HepG2 (cell line): ENCODE data around the gene LAMB2. TPM values are rescaled to one million over a fixed set of nuclear protein-coding genes. Genes with fewer than 3 reads are reported as not detected.
A peak's percentile ranks its signal among the peaks of the same experiment; 100 is the strongest.

Experiments used
- CEBPG ChIP-seq: IDR thresholded peaks from 2 replicates; pipeline ENCODE4 v1.6.1; 2016
- FOXK2 ChIP-seq: fragments of 450-650 bp; IDR thresholded peaks from 2 replicates; pipeline ENCODE4 v1.6.1; 2016
- GLMP ChIP-seq: sonication (generic); formaldehyde crosslinking; IDR thresholded peaks from 2 replicates; pipeline ENCODE4 v1.9.0; 2021; ENCODE audit warnings: missing genetic modification reagents, mild to moderate bottlenecking, borderline replicate concordance
- HCFC1 ChIP-seq: fragments of 150-350 bp; IDR thresholded peaks from 2 replicates; pipeline ENCODE4 v1.6.1; 2014; ENCODE audit warnings: low read depth, low read length
- HMG20B ChIP-seq: conservative IDR thresholded peaks from 2 replicates; pipeline ENCODE4 v1.6.1; 2016; ENCODE audit warnings: missing genetic modification reagents, missing compliant biosample characterization
- HNRNPUL1 ChIP-seq: fragments of 200-400 bp; formaldehyde crosslinking; IDR thresholded peaks from 2 replicates; pipeline ENCODE4 v1.6.1; 2017; ENCODE audit warnings: low read depth, mild to moderate bottlenecking, low read length, moderate library complexity
- HOMEZ ChIP-seq: IDR thresholded peaks from 2 replicates; pipeline ENCODE4 v1.6.1; 2016; ENCODE audit warnings: low read depth
- KDM6A ChIP-seq: IDR thresholded peaks from 2 replicates; pipeline ENCODE4 v1.6.1; 2016; ENCODE audit warnings: low read depth
- KLF16 ChIP-seq, 2 experiments: sonication (generic) in 1 of 2; formaldehyde crosslinking in 1 of 2; IDR thresholded peaks; 2 replicates each; pipeline versions ENCODE4 v1.6.1 to v1.8.0; 2016 to 2023; ENCODE audit warnings: missing genetic modification reagents in 2 of 2, missing compliant biosample characterization in 1 of 2
- MAFF ChIP-seq: IDR thresholded peaks from 2 replicates; pipeline ENCODE4 v1.6.1; 2011; ENCODE audit warnings: low read depth, low read length, improper control_type of control experiment
- MEIS1 ChIP-seq: sonication (generic); formaldehyde crosslinking; IDR thresholded peaks from 2 replicates; pipeline ENCODE4 v1.9.0; 2021; ENCODE audit warnings: mild to moderate bottlenecking, missing genetic modification reagents, moderate library complexity, borderline replicate concordance
- MTA1 ChIP-seq: sonication (generic); formaldehyde crosslinking; IDR thresholded peaks from 2 replicates; pipeline ENCODE4 v1.4.0; 2020; ENCODE audit warnings: missing genetic modification reagents, mild to moderate bottlenecking, borderline replicate concordance
- RBM39 ChIP-seq: fragments of 200-400 bp; formaldehyde crosslinking; IDR thresholded peaks from one replicate; pipeline ENCODE4 v1.6.1; 2018; ENCODE audit warnings: antibody characterized with exemption, mild to moderate bottlenecking, low read depth, low read length; ENCODE audit not compliant: poor library complexity, severe bottlenecking
- RCOR2 ChIP-seq: IDR thresholded peaks from 2 replicates; pipeline ENCODE4 v1.6.1; 2016; ENCODE audit warnings: missing biosample characterization, missing genetic modification reagents
- SIX4 ChIP-seq: sonication (generic); formaldehyde crosslinking; IDR thresholded peaks from 2 replicates; pipeline ENCODE4 v1.4.0; 2020; ENCODE audit warnings: missing genetic modification reagents
- SP2 ChIP-seq: sonication (generic); formaldehyde crosslinking; IDR thresholded peaks from 2 replicates; pipeline ENCODE4 v1.5.1; 2020; ENCODE audit warnings: mild to moderate bottlenecking, missing genetic modification reagents
- TGIF2 ChIP-seq: IDR thresholded peaks from 2 replicates; pipeline ENCODE4 v1.6.1; 2016; ENCODE audit warnings: control low read depth, missing compliant biosample characterization
- ZNF253 ChIP-seq: sonication (generic); formaldehyde crosslinking; IDR thresholded peaks from 2 replicates; pipeline ENCODE4 v1.8.0; 2022; ENCODE audit warnings: mild to moderate bottlenecking, missing genetic modification reagents, borderline replicate concordance
- ZNF446 ChIP-seq: sonication (generic); formaldehyde crosslinking; IDR thresholded peaks from 2 replicates; pipeline ENCODE4 v1.5.0; 2020; ENCODE audit warnings: mild to moderate bottlenecking, missing genetic modification reagents
- ZNF549 ChIP-seq: sonication (generic); formaldehyde crosslinking; IDR thresholded peaks from 2 replicates; pipeline ENCODE4 v1.5.0; 2020; ENCODE audit warnings: missing genetic modification reagents
- ZNF556 ChIP-seq: sonication (generic); formaldehyde crosslinking; IDR thresholded peaks from 2 replicates; pipeline ENCODE4 v1.4.0; 2020; ENCODE audit warnings: mild to moderate bottlenecking, missing genetic modification reagents, borderline replicate concordance
- ZNF563 ChIP-seq: sonication (generic); formaldehyde crosslinking; IDR thresholded peaks from 2 replicates; pipeline ENCODE4 v1.8.0; 2022; ENCODE audit warnings: mild to moderate bottlenecking, moderate library complexity, missing genetic modification reagents
- ZNF607 ChIP-seq: sonication (generic); formaldehyde crosslinking; IDR thresholded peaks from 2 replicates; pipeline ENCODE4 v1.5.1; 2020; ENCODE audit warnings: missing genetic modification reagents, mild to moderate bottlenecking, borderline replicate concordance
- ZNF616 ChIP-seq: sonication (generic); formaldehyde crosslinking; IDR thresholded peaks from 2 replicates; pipeline ENCODE4 v1.5.0; 2020; ENCODE audit warnings: low read depth, mild to moderate bottlenecking, missing genetic modification reagents
- ZNF713 ChIP-seq: sonication (generic); formaldehyde crosslinking; IDR thresholded peaks from 2 replicates; pipeline ENCODE4 v1.4.0; 2020; ENCODE audit warnings: mild to moderate bottlenecking, missing genetic modification reagents
- ZNF800 ChIP-seq: sonication (generic); formaldehyde crosslinking; IDR thresholded peaks from 2 replicates; pipeline ENCODE4 v1.4.0; 2020; ENCODE audit warnings: missing genetic modification reagents
- ZNF883 ChIP-seq: sonication (generic); formaldehyde crosslinking; IDR thresholded peaks from 2 replicates; pipeline ENCODE4 v1.5.1; 2020; ENCODE audit warnings: mild to moderate bottlenecking, missing genetic modification reagents; ENCODE audit errors: not compliant biosample characterization
- polyA plus RNA-seq, 8 experiments: library from polyadenylated mRNA; depleted of rRNA in 3 of 8; stranded (reverse) in 7 of 8; unstranded in 1 of 8; fragments of >200 nt; fragmentation: Illumina TruSeq in 4 of 8; extraction: Trizol in 4 of 8; gene quantifications; 2 replicates each; pipeline versions ENCODE4 v1.2.1 to v1.2.3, GENCODE V29; 2011 to 2016; ENCODE audit warnings: low read depth in 4 of 8, missing spikeins in 1 of 8, mixed read lengths in 1 of 8; ENCODE audit not compliant: insufficient read depth in 1 of 8
- total RNA-seq, 5 experiments: library from RNA; depleted of rRNA; stranded (reverse); fragments of >200 nt; fragmentation: Illumina TruSeq; extraction: Trizol; gene quantifications; 2 replicates each; pipeline ENCODE4 v1.2.3, GENCODE V29; 2016; ENCODE audit warnings: low read depth in 1 of 5

LAMB2 gene
- total and polyA plus RNA-seq, 2 of the 13 experiments (the other 11 are each of a cell fraction or from before 2014, with no cell fraction given) = 208 to 443 TPM

- TF ChIP-seq ZNF800 (CRISPR knock-in tag) = no peak
- TF ChIP-seq ZNF253 (CRISPR knock-in tag) = no peak
- TF ChIP-seq ZNF556 = peak; percentile 72
- peak; percentile 28; the same call in 1 of the 2 replicates for TF ChIP-seq MEIS1 (CRISPR knock-in tag)
- TF ChIP-seq ZNF713 = no peak
- TF ChIP-seq ZNF563 (CRISPR knock-in tag) = peak; percentile 67; the same call in 1 of the 2 replicates
- TF ChIP-seq HCFC1 = peak; percentile 58
- TF ChIP-seq TGIF2 (CRISPR knock-in tag) = peak; percentile 74; the same call in 1 of the 2 replicates
- TF ChIP-seq RBM39 = peak; percentile 54
- no peak for TF ChIP-seq KLF16 (CRISPR knock-in tag; IDR thresholded peaks at IDR 0.05)
- 0 out of 2 replicates have a peak, but pooled peaks have one; percentile 11 for TF ChIP-seq CEBPG
- TF ChIP-seq GLMP = no peak
- TF ChIP-seq SIX4 = no peak
- TF ChIP-seq HMG20B = no peak
- no peak for TF ChIP-seq MTA1 (CRISPR knock-in tag)
- TF ChIP-seq KDM6A (CRISPR knock-in tag) = no peak
- TF ChIP-seq ZNF549 (CRISPR knock-in tag) = no peak
- peak; percentile 59; the same call in 1 of the 2 replicates for TF ChIP-seq SP2
- TF ChIP-seq ZNF883 (CRISPR knock-in tag) = peak; percentile 27
- 0 out of 2 replicates have a peak, but pooled peaks have one; percentile 5 for TF ChIP-seq RCOR2 (CRISPR knock-in tag)
- TF ChIP-seq MAFF = no peak
- no peak for TF ChIP-seq HNRNPUL1
- peak; percentile 75 for TF ChIP-seq ZNF607 (CRISPR knock-in tag)
- TF ChIP-seq FOXK2 = peak; percentile 92
- TF ChIP-seq HOMEZ (CRISPR knock-in tag) = peak; percentile 10
- peak; percentile 37 for TF ChIP-seq ZNF616 (CRISPR knock-in tag)
- peak; percentile 82; the same call in 1 of the 2 replicates for TF ChIP-seq ZNF446 (CRISPR knock-in tag)
Measured at GRCh38 chr3:49093853-49094767, 38.7 kb downstream of the LAMB2 start, which contains the start of gene QRICH1 (continued).
